SU-DHL-6 (cell line): Measurements from ENCODE around the gene SGTB.
"Not testable (repeated sequence)": the region's sequence is repeated elsewhere in the genome, so short reads cannot be mapped to it uniquely, and the experiment has no call there.

ENCODE experiments used
- H2AFZ ChIP-seq: fragments of 200-600 bp; sonication (generic); 2 replicates; pipeline ENCODE4 v1.6.1; 2014; ENCODE audit warnings: low read depth, mild to moderate bottlenecking, moderate library complexity, mixed read lengths, antibody characterized with exemption, low read length; ENCODE audit not compliant: severe bottlenecking
- H3F3A ChIP-seq: fragments of 200-600 bp; shearing (Covaris generic); 2 replicates; pipeline ENCODE4 v1.6.0; 2016; ENCODE audit warnings: antibody characterized with exemption, mild to moderate bottlenecking; ENCODE audit not compliant: insufficient read depth
- H3K27ac ChIP-seq: fragments of 200-600 bp; sonication (generic); 2 replicates; pipeline ENCODE4 v1.5.1; 2016; ENCODE audit warnings: low read depth, mild to moderate bottlenecking, low read length, moderate library complexity, mixed read lengths
- H3K27me3 ChIP-seq: fragments of 200-600 bp; sonication (generic), shearing (Covaris generic); 2 replicates; pipeline ENCODE4 v1.6.0; 2014; ENCODE audit warnings: mild to moderate bottlenecking, low read length
- H3K36me3 ChIP-seq: fragments of 200-600 bp; sonication (generic); 2 replicates; pipeline ENCODE4 v1.6.1; 2014; ENCODE audit warnings: mild to moderate bottlenecking, low read length, mixed read lengths
- H3K4me2 ChIP-seq: fragments of 300-600, 200-600 bp; shearing (Covaris generic), sonication (generic); 2 replicates; pipeline ENCODE4 v1.6.0; 2014; ENCODE audit warnings: low read length, low read depth, mild to moderate bottlenecking; ENCODE audit not compliant: poor library complexity, severe bottlenecking
- H3K4me3 ChIP-seq: fragments of 200-600 bp; sonication (generic); 2 replicates; pipeline ENCODE4 v1.5.1; 2014; ENCODE audit warnings: antibody characterized with exemption, low read length, mild to moderate bottlenecking, mixed read lengths; ENCODE audit not compliant: insufficient read depth, poor library complexity, severe bottlenecking
- H3K79me2 ChIP-seq: fragments of 200-600 bp; sonication (generic); 2 replicates; pipeline ENCODE4 v1.6.1; 2014; ENCODE audit warnings: mild to moderate bottlenecking, low read length, moderate library complexity; ENCODE audit not compliant: insufficient read depth
- H3K9ac ChIP-seq: fragments of 200-600 bp; sonication (generic); 2 replicates; pipeline ENCODE4 v1.7.0; 2014; ENCODE audit warnings: mild to moderate bottlenecking, low read length
- H3K9me2 ChIP-seq: fragments of 200-600 bp; sonication (generic); replicated peaks from 2 replicates; pipeline ENCODE4 v1.6.1; 2014; ENCODE audit warnings: low read length; ENCODE audit not compliant: insufficient read depth
- H3K9me3 ChIP-seq: fragments of 200-600 bp; sonication (generic); 2 replicates; pipeline ENCODE4 v1.6.1; 2014; ENCODE audit warnings: low read length, mixed read lengths; ENCODE audit not compliant: insufficient read depth
- H4K20me1 ChIP-seq: fragments of 200-600 bp; sonication (generic); 2 replicates; pipeline ENCODE4 v1.6.1; 2014; ENCODE audit warnings: low read depth, mild to moderate bottlenecking, antibody characterized with exemption, low read length, moderate library complexity, mixed read lengths
- CTCF ChIP-seq: fragments of 200-600 bp; sonication (generic); IDR thresholded peaks from one replicate; pipeline ENCODE4 v1.5.1; 2017; ENCODE audit warnings: antibody characterized with exemption, mild to moderate bottlenecking, low read length, moderate library complexity; ENCODE audit not compliant: insufficient read depth, poor library complexity, severe bottlenecking
- EZH2phosphoT487 ChIP-seq: fragments of 200-600 bp; sonication (generic), shearing (Covaris generic); conservative IDR thresholded peaks from 2 replicates; pipeline ENCODE4 v1.6.1; 2018; ENCODE audit warnings: mild to moderate bottlenecking, antibody characterized with exemption, low read length, moderate library complexity, mixed read lengths

SGTB gene

DNA sequence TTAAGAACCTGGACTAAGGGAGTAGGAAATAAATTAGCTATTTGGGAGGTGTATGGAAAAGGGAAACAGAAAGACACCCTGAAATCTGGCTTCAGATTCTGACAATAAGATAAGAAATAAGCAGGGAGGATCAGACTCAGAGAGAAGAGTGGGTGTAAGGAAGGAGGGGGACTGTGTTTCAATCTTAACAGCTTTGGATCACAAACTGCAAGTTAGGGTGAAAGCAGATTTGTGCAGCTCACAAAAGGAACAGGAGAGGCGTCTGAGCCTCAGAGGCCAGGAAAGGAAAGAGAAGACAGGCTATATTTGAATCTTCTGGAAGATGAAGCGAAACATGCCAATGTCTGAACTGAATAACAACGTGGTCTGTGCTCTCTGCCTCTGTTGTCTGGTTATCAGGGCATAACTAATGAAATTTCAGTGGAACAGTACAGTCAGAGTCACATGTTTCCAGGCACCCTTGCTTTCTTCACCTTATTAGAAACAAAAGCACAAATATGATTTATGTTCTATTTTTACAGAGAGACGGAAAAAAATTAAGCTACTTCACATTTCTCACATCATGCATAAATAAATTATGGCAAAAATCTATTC lies 26.6 kb downstream of the SGTB start:
- no peak overlapping the region for H3K4me3 ChIP-seq
- no peak overlapping the region for H3K27ac ChIP-seq
- no peaks in the 10 kb centered on the region for H3K9me3 ChIP-seq
- no peaks in the 10 kb centered on the region for H3K27me3 ChIP-seq
- no peaks in the 10 kb centered on the region for H3K79me2 ChIP-seq
- no peaks in the 10 kb centered on the region for H3K9me2 ChIP-seq
- no peak overlapping the region for H3K9ac ChIP-seq
- no peaks in the 10 kb centered on the region for H3F3A ChIP-seq
- H4K20me1 ChIP-seq: no peaks in the 10 kb centered on the region
- H3K4me2 ChIP-seq: no peak overlapping the region
- TF ChIP-seq CTCF: no peak
- TF ChIP-seq EZH2phosphoT487: no peak
- no peak overlapping the region for H2AFZ ChIP-seq
- H3K36me3 ChIP-seq: peaks cover 4% of the 10 kb centered on the region; the same call in 1 of the 2 replicates

DNA sequence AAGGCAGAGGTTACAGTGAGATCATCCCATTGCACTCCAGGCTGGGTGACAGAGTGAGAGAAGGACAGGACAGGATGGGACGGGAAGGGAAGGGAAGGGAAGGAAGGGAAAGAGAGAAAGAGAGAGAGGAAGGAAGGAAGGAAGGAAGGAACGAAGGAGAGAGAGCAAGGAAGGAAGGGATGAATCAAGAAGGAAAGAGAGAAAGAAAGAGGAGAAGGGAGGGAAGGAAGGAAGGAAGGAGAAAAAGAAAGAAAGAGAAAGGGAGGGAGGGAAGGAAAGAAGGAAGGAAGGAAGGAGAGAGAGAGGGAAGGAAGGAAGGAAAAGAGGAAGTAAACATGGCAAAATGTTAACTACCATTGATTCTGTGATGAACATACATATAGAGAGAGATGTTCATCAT lies 28.8 kb downstream of the SGTB start:
- H3K79me2 ChIP-seq: no peaks in the 10 kb centered on the region
- no peak overlapping the region for H3K9ac ChIP-seq
- no peaks in the 10 kb centered on the region for H3K9me2 ChIP-seq
- H3K4me2 ChIP-seq: no peak overlapping the region
- H3K9me3 ChIP-seq: no peaks in the 10 kb centered on the region
- H3F3A ChIP-seq: no peaks in the 10 kb centered on the region
- H3K36me3 ChIP-seq: 0 out of 2 replicates have a peak, but pooled peaks cover 4% of the 10 kb centered on the region
- no peak overlapping the region for H2AFZ ChIP-seq
- H3K4me3 ChIP-seq: no peak overlapping the region
- H3K27me3 ChIP-seq: no peaks in the 10 kb centered on the region
- H3K27ac ChIP-seq: no peak overlapping the region
- TF ChIP-seq CTCF (no peak), EZH2phosphoT487 (no peak)
- H4K20me1 ChIP-seq: no peaks in the 10 kb centered on the region

GRCh38 chr5:65682148-65682547 lies 39.8 kb downstream of the SGTB start:
- H3K27me3 ChIP-seq: no peaks in the 10 kb centered on the region
- H3K27ac ChIP-seq: no peak overlapping the region
- H2AFZ ChIP-seq: no peak overlapping the region
- H3F3A ChIP-seq: no peaks in the 10 kb centered on the region
- no peak overlapping the region for H3K4me2 ChIP-seq
- no peak overlapping the region for H3K9ac ChIP-seq
- H3K79me2 ChIP-seq: no peaks in the 10 kb centered on the region
- H3K4me3 ChIP-seq: no peak overlapping the region
- no peaks in the 10 kb centered on the region for H3K9me3 ChIP-seq
- H4K20me1 ChIP-seq: no peaks in the 10 kb centered on the region
- no peaks in the 10 kb centered on the region for H3K9me2 ChIP-seq
- TF ChIP-seq CTCF (no peak), EZH2phosphoT487 (no peak)
- no peaks in the 10 kb centered on the region for H3K36me3 ChIP-seq

GRCh38 chr5:65676056-65676455 lies 45.9 kb downstream of the SGTB start:
- H3F3A ChIP-seq, H3K4me2 ChIP-seq, H3K9me2 ChIP-seq, H3K36me3 ChIP-seq, H4K20me1 ChIP-seq, H3K27ac ChIP-seq, H3K4me3 ChIP-seq, H3K9me3 ChIP-seq, H2AFZ ChIP-seq, H3K79me2 ChIP-seq, H3K9ac ChIP-seq, H3K27me3 ChIP-seq: not testable (repeated sequence)
